ENCODE data around the gene SPSB2.
A peak's percentile ranks its signal among the peaks of the same experiment; 100 is the strongest.
"Not testable (repeated sequence)": the region's sequence is repeated elsewhere in the genome, so short reads cannot be mapped to it uniquely, and the experiment has no call there.

Gene SPSB2

DNA sequence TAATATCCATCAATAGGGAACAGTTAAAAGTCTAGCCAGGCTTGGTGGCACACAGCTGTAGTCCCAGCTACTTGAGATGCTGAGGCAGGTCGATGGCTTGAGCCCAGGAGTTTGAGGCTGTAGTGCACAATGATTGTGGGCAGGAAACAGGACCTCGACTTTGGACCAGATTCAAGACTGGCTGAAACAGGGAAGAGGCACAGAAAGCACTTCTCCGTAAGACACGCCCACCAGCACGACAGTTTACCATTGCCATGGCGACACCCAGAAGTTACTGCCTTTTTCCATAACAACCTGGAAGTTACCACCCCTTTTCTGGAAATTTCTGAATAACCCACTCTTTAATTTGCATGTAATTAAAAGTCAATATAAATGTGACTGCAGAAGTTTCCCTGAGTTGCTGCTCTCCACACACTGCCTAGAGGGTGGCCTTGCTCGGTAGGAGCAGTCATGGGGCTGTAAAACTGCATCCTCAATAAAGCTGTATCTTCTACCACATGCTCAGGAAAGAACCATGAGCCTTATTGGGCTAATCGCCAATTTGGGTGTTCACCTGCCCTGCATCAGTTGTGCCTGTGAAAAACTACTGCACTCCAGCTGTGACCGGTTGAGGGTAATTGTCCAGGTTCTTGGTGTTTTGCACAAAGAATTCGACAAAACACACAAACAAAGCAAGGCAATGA, 26.9 kb upstream of the SPSB2 start:
- no peaks in the 10 kb centered on the region for H3K36me3 ChIP-seq
- no peak overlapping the region for H3K4me3 ChIP-seq (ENCODE audit: low read depth, low read length)
- no peak for DNase-seq
- H3K27me3 ChIP-seq (ENCODE audit: insufficient read depth, low read depth, severe bottlenecking) = no peaks in the 10 kb centered on the region
- TF ChIP-seq CTCF (IDR thresholded peaks at IDR 0.05; ENCODE audit: low read depth, low read length) = no peak
- H3K27ac ChIP-seq = no peak overlapping the region
- no peaks in the 10 kb centered on the region for H3K9me3 ChIP-seq (ENCODE audit: severe bottlenecking)

DNA sequence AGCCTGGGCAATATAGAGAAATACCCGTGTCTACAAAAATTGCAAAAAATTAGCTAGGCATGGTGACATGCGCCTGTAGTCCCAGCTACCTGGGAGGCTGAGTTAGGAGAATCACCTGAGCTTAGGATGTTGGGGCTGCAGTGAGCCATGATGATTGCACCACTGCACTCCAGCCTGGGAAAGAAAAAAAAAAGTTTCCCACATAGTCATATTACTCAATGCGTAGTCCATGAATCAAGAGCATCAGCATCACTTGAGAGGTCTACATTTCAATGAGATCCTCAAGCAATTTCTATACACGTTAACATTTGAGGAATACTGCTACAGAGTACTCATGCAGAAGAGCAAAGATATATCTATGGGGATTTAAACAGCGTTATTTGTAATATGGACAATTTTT, 26.3 kb upstream of the SPSB2 start:
- Histone ChIP-seq H3K36me3 (no peaks in the 10 kb centered on the region), H3K9me3 (ENCODE audit: severe bottlenecking) (no peaks in the 10 kb centered on the region), H3K4me3 (ENCODE audit: low read depth, low read length) (no peak overlapping the region), H3K27me3 (ENCODE audit: insufficient read depth, low read depth, severe bottlenecking) (no peaks in the 10 kb centered on the region), H3K27ac (no peak overlapping the region)
- DNase-seq = no peak
- no peak for TF ChIP-seq CTCF (IDR thresholded peaks at IDR 0.05; ENCODE audit: low read depth, low read length)

GRCh38 chr12:6896846-6897435, 23.8 kb upstream of the SPSB2 start:
- no peak for DNase-seq
- no peak overlapping the region for H3K27ac ChIP-seq
- no peak overlapping the region for H3K4me3 ChIP-seq (ENCODE audit: low read depth, low read length)
- H3K36me3 ChIP-seq = no peaks in the 10 kb centered on the region
- no peaks in the 10 kb centered on the region for H3K9me3 ChIP-seq (ENCODE audit: severe bottlenecking)
- no peaks in the 10 kb centered on the region for H3K27me3 ChIP-seq (ENCODE audit: insufficient read depth, low read depth, severe bottlenecking)
- TF ChIP-seq CTCF (IDR thresholded peaks at IDR 0.05; ENCODE audit: low read depth, low read length) = no peak

DNA sequence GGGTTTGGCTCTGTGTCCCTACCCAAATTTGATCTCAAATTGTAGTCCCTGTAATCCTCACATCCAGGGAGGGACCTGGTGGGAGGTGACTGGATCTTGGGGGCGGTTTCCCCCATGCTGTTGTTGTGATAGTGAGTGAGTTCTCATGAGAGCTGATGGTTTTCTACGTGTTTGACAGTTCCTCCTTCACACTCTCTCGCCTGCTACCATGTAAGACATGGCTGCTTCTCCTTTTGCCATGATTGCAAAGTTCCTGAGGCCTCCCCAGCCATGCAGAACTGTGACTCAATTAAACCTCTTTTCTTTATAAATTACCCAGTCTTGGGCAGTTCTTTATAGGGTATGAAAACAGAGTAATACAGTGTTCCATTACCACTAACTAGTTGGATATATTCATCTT, 21.2 kb upstream of the SPSB2 start:
- DNase-seq = no peak
- Histone ChIP-seq H3K36me3 (no peaks in the 10 kb centered on the region; the same call in 1 of the 2 replicates), H3K27ac (no peak overlapping the region), H3K27me3 (ENCODE audit: insufficient read depth, low read depth, severe bottlenecking) (no peaks in the 10 kb centered on the region), H3K9me3 (ENCODE audit: severe bottlenecking) (no peaks in the 10 kb centered on the region), H3K4me3 (ENCODE audit: low read depth, low read length) (no peak overlapping the region)
- TF ChIP-seq CTCF (IDR thresholded peaks at IDR 0.05; ENCODE audit: low read depth, low read length) = no peak

GRCh38 chr12:6892683-6893082, 19.6 kb upstream of the SPSB2 start:
- DNase-seq; H3K9me3 ChIP-seq (ENCODE audit: severe bottlenecking); H3K27ac ChIP-seq; H3K4me3 ChIP-seq (ENCODE audit: low read depth, low read length); H3K27me3 ChIP-seq (ENCODE audit: insufficient read depth, low read depth, severe bottlenecking); H3K36me3 ChIP-seq: not testable (repeated sequence)

DNA sequence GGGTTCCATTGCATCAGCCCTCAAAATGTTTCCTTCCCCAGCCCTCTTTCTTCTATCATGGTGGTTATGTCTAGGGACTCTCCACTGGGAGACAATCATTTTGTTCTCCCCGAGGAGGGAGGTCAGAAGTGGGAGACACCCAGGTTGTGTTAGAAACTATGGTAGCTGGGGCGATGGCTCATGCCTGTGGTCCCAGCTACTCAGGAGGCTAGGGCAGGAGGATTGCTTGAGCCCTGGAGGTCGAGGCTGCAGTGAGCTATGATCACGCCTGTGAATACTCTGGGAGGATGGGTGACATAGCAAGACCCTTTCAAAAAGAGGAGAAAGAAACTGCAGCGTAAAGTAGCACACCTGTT, 18.5 kb upstream of the SPSB2 start:
- Histone ChIP-seq H3K27ac (peak overlapping the region; percentile 63), H3K4me3 (ENCODE audit: low read depth, low read length) (no peak overlapping the region), H3K9me3 (ENCODE audit: severe bottlenecking) (no peaks in the 10 kb centered on the region), H3K36me3 (no peaks in the 10 kb centered on the region; the same call in 1 of the 2 replicates), H3K27me3 (ENCODE audit: insufficient read depth, low read depth, severe bottlenecking) (no peaks in the 10 kb centered on the region)
- no peak for DNase-seq
- TF ChIP-seq CTCF (IDR thresholded peaks at IDR 0.05; ENCODE audit: low read depth, low read length) = no peak
